GM12878 (cell line): Measurements from ENCODE around the gene MSH3. TPM values are rescaled to one million over a fixed set of nuclear protein-coding genes. Genes with fewer than 3 reads are reported as not detected.

ENCODE experiments used
- BRCA1 ChIP-seq: IDR thresholded peaks from 2 replicates; pipeline ENCODE4 v1.6.1; 2011; ENCODE audit warnings: low read depth, low read length, improper control_type of control experiment
- CEBPB ChIP-seq, 2 experiments: fragments of 150-350 bp in 1 of 2; IDR thresholded peaks; 2 replicates each; pipeline ENCODE4 v1.6.1; 2012 to 2014; ENCODE audit warnings: low read depth in 2 of 2, low read length in 2 of 2, borderline replicate concordance in 1 of 2, inconsistent platforms in 1 of 2
- NFXL1 ChIP-seq: fragments of 450-650 bp; IDR thresholded peaks from 2 replicates; pipeline ENCODE4 v1.6.1; 2017; ENCODE audit warnings: antibody characterized with exemption, mild to moderate bottlenecking, borderline replicate concordance
- NFYB ChIP-seq: IDR thresholded peaks from 2 replicates; pipeline ENCODE4 v1.6.1; 2011; ENCODE audit warnings: low read depth, mild to moderate bottlenecking, low read length, improper control_type of control experiment, moderate library complexity; ENCODE audit not compliant: insufficient read depth
- SUZ12 ChIP-seq: fragments of 200-600 bp; sonication (generic); IDR thresholded peaks from one replicate; pipeline ENCODE4 v1.6.1; 2018; ENCODE audit warnings: antibody characterized with exemption, mild to moderate bottlenecking; ENCODE audit not compliant: unreplicated experiment
- ZNF217 ChIP-seq: fragments of 450-650 bp; IDR thresholded peaks from 2 replicates; pipeline ENCODE4 v1.6.1; 2017; ENCODE audit warnings: antibody characterized with exemption, mild to moderate bottlenecking
- polyA plus RNA-seq, 11 experiments: library from polyadenylated mRNA; depleted of rRNA in 4 of 11; unstranded in 6 of 11; stranded (reverse) in 5 of 11; fragments of >200 nt; fragmentation: Nextera tagmentation in 4 of 11; fragmentation: Illumina TruSeq in 1 of 11; extraction: Ambion mirVana in 4 of 11; extraction: Trizol in 1 of 11; gene quantifications; 1 replicate in 1 of 11; 2 replicates in 10 of 11; pipeline versions ENCODE4 v1.2.1 to v1.2.3, GENCODE V29; 2011 to 2016; ENCODE audit warnings: inconsistent platforms in 2 of 11, missing spikeins in 2 of 11, low read depth in 1 of 11
- total RNA-seq, 4 experiments: library from RNA; depleted of rRNA in 3 of 4; stranded (reverse); fragments of >200 nt in 3 of 4; fragmentation: Illumina TruSeq in 1 of 4; extraction: Trizol in 1 of 4; gene quantifications; 2 replicates each; pipeline versions ENCODE4 v1.2.1 to v1.2.3, GENCODE V29; 2013 to 2021
- TF ChIP-seq, protein P1 (sequence below): fragments of 150-350 bp; IDR thresholded peaks from 2 replicates; pipeline ENCODE4 v1.6.1; 2016; ENCODE audit warnings: low read depth, low read length
- TF ChIP-seq, protein P2 (sequence below): fragments of 450-650 bp; IDR thresholded peaks from 2 replicates; pipeline ENCODE4 v1.6.1; 2017; ENCODE audit warnings: mild to moderate bottlenecking, low read depth, inconsistent platforms; ENCODE audit not compliant: poor library complexity, severe bottlenecking

Gene MSH3
- total and polyA plus RNA-seq, 10 of the 15 experiments (the other 5 are each of a cell fraction or from before 2014, with no cell fraction given), result 4.7 to 17.5 (median 12.2) TPM

- TF ChIP-seq, protein P1, sequence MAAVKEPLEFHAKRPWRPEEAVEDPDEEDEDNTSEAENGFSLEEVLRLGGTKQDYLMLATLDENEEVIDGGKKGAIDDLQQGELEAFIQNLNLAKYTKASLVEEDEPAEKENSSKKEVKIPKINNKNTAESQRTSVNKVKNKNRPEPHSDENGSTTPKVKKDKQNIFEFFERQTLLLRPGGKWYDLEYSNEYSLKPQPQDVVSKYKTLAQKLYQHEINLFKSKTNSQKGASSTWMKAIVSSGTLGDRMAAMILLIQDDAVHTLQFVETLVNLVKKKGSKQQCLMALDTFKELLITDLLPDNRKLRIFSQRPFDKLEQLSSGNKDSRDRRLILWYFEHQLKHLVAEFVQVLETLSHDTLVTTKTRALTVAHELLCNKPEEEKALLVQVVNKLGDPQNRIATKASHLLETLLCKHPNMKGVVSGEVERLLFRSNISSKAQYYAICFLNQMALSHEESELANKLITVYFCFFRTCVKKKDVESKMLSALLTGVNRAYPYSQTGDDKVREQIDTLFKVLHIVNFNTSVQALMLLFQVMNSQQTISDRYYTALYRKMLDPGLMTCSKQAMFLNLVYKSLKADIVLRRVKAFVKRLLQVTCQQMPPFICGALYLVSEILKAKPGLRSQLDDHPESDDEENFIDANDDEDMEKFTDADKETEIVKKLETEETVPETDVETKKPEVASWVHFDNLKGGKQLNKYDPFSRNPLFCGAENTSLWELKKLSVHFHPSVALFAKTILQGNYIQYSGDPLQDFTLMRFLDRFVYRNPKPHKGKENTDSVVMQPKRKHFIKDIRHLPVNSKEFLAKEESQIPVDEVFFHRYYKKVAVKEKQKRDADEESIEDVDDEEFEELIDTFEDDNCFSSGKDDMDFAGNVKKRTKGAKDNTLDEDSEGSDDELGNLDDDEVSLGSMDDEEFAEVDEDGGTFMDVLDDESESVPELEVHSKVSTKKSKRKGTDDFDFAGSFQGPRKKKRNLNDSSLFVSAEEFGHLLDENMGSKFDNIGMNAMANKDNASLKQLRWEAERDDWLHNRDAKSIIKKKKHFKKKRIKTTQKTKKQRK, result no peak
- TF ChIP-seq, protein P2, sequence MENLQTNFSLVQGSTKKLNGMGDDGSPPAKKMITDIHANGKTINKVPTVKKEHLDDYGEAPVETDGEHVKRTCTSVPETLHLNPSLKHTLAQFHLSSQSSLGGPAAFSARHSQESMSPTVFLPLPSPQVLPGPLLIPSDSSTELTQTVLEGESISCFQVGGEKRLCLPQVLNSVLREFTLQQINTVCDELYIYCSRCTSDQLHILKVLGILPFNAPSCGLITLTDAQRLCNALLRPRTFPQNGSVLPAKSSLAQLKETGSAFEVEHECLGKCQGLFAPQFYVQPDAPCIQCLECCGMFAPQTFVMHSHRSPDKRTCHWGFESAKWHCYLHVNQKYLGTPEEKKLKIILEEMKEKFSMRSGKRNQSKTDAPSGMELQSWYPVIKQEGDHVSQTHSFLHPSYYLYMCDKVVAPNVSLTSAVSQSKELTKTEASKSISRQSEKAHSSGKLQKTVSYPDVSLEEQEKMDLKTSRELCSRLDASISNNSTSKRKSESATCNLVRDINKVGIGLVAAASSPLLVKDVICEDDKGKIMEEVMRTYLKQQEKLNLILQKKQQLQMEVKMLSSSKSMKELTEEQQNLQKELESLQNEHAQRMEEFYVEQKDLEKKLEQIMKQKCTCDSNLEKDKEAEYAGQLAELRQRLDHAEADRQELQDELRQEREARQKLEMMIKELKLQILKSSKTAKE, result no peak
- no peak for TF ChIP-seq BRCA1
- TF ChIP-seq NFYB, result no peak
- TF ChIP-seq SUZ12, result no peak
- TF ChIP-seq CEBPB (IDR thresholded peaks at IDR 0.05; ENCODE audit: borderline replicate concordance in 1 of 2, low read depth in 2 of 2, low read length in 2 of 2), result no peak
- no peak for TF ChIP-seq ZNF217
- no peak for TF ChIP-seq NFXL1
Observed at GRCh38 chr5:80780761-80781285, 126.4 kb downstream of the MSH3 start (continued).
